ENCODE data around the gene NMS.

NMS gene

DNA sequence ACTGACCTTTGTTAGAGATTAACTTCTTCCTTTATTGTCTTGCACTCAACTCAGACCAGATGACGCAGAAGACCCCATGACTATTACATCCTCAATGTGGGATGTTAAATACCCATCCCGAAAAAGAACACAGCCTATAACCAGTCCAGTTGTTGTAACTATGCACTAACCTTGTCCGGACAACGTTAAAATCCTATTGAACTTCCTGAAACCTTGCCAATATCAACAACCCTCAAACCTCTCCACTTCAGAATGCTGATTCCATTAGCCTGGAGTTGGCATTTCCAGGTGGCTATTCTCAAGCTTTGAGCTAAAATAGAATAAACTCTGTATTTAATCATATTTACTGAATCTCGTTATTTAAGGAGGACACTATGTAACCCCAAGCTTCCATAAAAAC is 13.6 kb downstream of the NMS start:
- H3K4me3 ChIP-seq (ENCODE audit: low read depth, low read length), result no peak overlapping the region
- TF ChIP-seq CTCF (IDR thresholded peaks at IDR 0.05; ENCODE audit: low read depth, low read length), result no peak

DNA sequence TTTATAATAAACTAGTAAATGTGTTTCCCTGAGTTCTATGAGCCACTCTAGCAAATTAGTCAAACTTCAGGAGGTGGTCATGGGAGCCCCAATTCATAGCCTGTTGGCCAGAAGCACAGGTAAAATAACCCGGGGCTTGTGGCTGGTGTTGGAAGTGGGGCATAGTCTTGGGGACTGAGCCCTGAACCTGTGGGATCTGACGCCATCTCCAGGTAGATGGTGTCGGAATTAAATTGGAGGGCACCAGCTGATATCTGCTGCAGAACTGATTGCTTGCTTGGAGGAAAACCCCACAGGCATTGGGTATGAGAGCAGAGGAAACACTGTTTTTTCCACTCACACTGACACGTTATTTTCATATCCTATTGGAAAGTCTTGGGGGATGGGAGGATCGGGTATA is 14.1 kb downstream of the NMS start:
- TF ChIP-seq CTCF (IDR thresholded peaks at IDR 0.05; ENCODE audit: low read depth, low read length), result no peak
- no peak overlapping the region for H3K4me3 ChIP-seq (ENCODE audit: low read depth, low read length)

GRCh38 chr2:100485396-100485795 is 15.1 kb downstream of the NMS start:
- H3K4me3 ChIP-seq (ENCODE audit: low read depth, low read length), result no peak overlapping the region
- TF ChIP-seq CTCF (IDR thresholded peaks at IDR 0.05; ENCODE audit: low read depth, low read length), result no peak

DNA sequence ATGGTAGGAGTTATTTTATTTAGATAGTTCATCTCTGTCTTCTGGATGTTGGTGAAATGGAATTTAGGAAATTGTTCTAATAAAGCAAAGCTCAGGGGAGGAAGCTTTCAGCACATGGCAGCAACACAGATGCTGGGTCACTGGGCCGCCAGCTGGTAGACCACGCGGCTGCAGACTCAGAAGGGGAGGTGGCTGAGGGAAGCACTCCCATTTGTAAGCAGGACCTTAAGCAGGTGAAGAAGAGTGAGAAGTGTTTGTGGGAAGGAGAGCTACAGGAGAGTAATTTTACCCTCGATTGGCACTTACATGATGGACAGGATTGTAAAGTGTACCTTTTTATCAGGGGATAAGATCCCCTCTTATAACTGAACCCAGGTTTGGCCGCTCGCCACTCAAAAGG is 24.4 kb downstream of the NMS start:
- no peak for TF ChIP-seq CTCF (IDR thresholded peaks at IDR 0.05; ENCODE audit: low read depth, low read length)
- no peak overlapping the region for H3K4me3 ChIP-seq (ENCODE audit: low read depth, low read length)

GRCh38 chr2:100502782-100503181 is 32.5 kb downstream of the NMS start:
- no peak overlapping the region for H3K4me3 ChIP-seq (ENCODE audit: low read depth, low read length)
- TF ChIP-seq CTCF (IDR thresholded peaks at IDR 0.05; ENCODE audit: low read depth, low read length), result no peak

DNA sequence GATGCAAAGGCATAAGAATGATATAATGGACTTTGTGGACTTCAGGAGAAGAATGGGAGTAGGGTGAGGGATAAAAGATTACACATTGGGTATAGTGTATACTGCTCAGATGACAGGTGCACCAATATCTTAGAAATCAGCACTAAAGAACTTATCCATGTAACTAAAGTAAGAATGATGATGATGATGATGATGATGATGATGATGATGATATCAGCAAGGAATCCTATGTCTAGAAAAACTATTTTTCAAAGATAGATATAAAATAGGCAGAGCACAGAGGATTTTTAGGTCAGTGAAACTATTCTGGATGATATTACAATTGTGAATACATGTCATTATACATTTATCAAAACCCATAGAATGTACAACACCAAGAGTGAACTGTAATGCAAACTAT is 34.3 kb downstream of the NMS start:
- no peak for TF ChIP-seq CTCF (IDR thresholded peaks at IDR 0.05; ENCODE audit: low read depth, low read length)
- H3K4me3 ChIP-seq (ENCODE audit: low read depth, low read length), result no peak overlapping the region

- H3K4me3 ChIP-seq (ENCODE audit: low read depth, low read length), result no peak overlapping the region
- TF ChIP-seq CTCF (IDR thresholded peaks at IDR 0.05; ENCODE audit: low read depth, low read length), result no peak
These were observed 38.8 kb downstream of the NMS start for GRCh38 chr2:100509066-100509465.

Measured in WI38 (cell line).